Left ventricle myocardium superior (tissue), 1 donor: ENCODE measurements around the gene C1orf52. TPM values are rescaled to one million over a fixed set of nuclear protein-coding genes. Genes with fewer than 3 reads are reported as not detected.
"Not testable (repeated sequence)": the region's sequence is repeated elsewhere in the genome, so short reads cannot be mapped to it uniquely, and the experiment has no call there.

Source experiments
- ATAC-seq: fragments of 200-7000 bp; cut with Tn5 transposase; one replicate; pipeline ENCODE4 v1.9.1; 2020; ENCODE audit warnings: mild to moderate bottlenecking, moderate library complexity
- DNase-seq: peaks from one replicate; pipeline ENCODE4 v3.0.0-alpha.2; 2020
- intact Hi-C: fragments of 100-400 bp; cut with micrococcal nuclease; formaldehyde crosslinking; loops from one replicate; pipeline ENCODE4 v1.11.0; 2022
- total RNA-seq: library from RNA; stranded (reverse); fragmentation: NEBNext Ultra II Directional; extraction: Animal tissue kit (Norgen Biotek cat#: 25700); gene quantifications from one replicate; pipeline ENCODE4 v1.2.1, GENCODE V29; 2021
- donor health status: DM: no; HTN: yes; CAD: no; lungs with severe emphysema.

Gene C1orf52
- total RNA-seq, 1 donor from 2014 or later: 18.7 TPM

- ATAC-seq (no peak), DNase-seq (no peak)
- intact Hi-C loops: no loop called here
These were observed 21.2 kb upstream of the C1orf52 start for GRCh38 chr1:85280636-85281035.

- intact Hi-C loops: no loop called here
- ATAC-seq (no peak), DNase-seq (no peak)
These were observed 20.1 kb upstream of the C1orf52 start for GRCh38 chr1:85279458-85280080.

- ATAC-seq: no peak
- intact Hi-C loops: no loop called here
- DNase-seq: no peak
These were observed 19.4 kb upstream of the C1orf52 start for GRCh38 chr1:85278853-85279314.

- DNase-seq (no peak), ATAC-seq (no peak)
- intact Hi-C loops: no loop called here
These were observed 18.3 kb upstream of the C1orf52 start for GRCh38 chr1:85277802-85278201.

- ATAC-seq: no peak
- no peak for DNase-seq
- intact Hi-C loops: no loop called here
These were observed 17.6 kb upstream of the C1orf52 start for GRCh38 chr1:85276978-85277639.

- ATAC-seq (peak; percentile 99), DNase-seq (peak; percentile 100)
- intact Hi-C loops: no loop called here
These were observed 16.9 kb upstream of the C1orf52 start, which contains the start of gene BCL10 for GRCh38 chr1:85276215-85276977. BCL10 (minus strand) TSS chr1:85276632; CDS start chr1:85276352, 280 bp downstream.

- intact Hi-C loops: no loop called here
- ATAC-seq (no peak), DNase-seq (no peak)
These were observed 16.3 kb upstream of the C1orf52 start for GRCh38 chr1:85275701-85276214.

GRCh38 chr1:85274969-85275453 lies 15.5 kb upstream of the C1orf52 start:
- ATAC-seq: no peak
- intact Hi-C loops: no loop called here
- no peak for DNase-seq

GRCh38 chr1:85273397-85273796 lies 13.9 kb upstream of the C1orf52 start:
- intact Hi-C loops: no loop called here
- no peak for DNase-seq
- no peak for ATAC-seq

GRCh38 chr1:85268801-85269585 lies 9.5 kb upstream of the C1orf52 start:
- ATAC-seq: peak; percentile 17
- DNase-seq: no peak
- intact Hi-C loops: no loop called here

- intact Hi-C loops: no loop called here
- ATAC-seq (no peak), DNase-seq (no peak)
These were observed 7.9 kb upstream of the C1orf52 start for GRCh38 chr1:85267313-85267712.

GRCh38 chr1:85264150-85264549 lies 4.7 kb upstream of the C1orf52 start:
- intact Hi-C loops: no loop called here
- no peak for ATAC-seq
- no peak for DNase-seq

GRCh38 chr1:85262985-85263384 lies 3.5 kb upstream of the C1orf52 start:
- DNase-seq (no peak), ATAC-seq (no peak)
- intact Hi-C loops: no loop called here

GRCh38 chr1:85259912-85260274 lies 431 bp upstream of the C1orf52 start:
- intact Hi-C loops: loop anchor here (5.0 kb wide), 1 partner anchor 313 kb away; no protein-coding TSS in a partner anchor
- ATAC-seq (peak; percentile 76), DNase-seq (no peak)

GRCh38 chr1:85258536-85259117 lies 835 bp downstream of the C1orf52 start:
- DNase-seq (no peak), ATAC-seq (no peak)
- intact Hi-C loops: loop anchor here (5.0 kb wide), 1 partner anchor 311 kb away; no protein-coding TSS in a partner anchor

GRCh38 chr1:85249042-85249441 lies 10.4 kb downstream of the C1orf52 start:
- DNase-seq, intact Hi-C loops, ATAC-seq: not testable (repeated sequence)

- DNase-seq (no peak), ATAC-seq (no peak)
- intact Hi-C loops: no loop called here
These were observed 13.6 kb downstream of the C1orf52 start for GRCh38 chr1:85245891-85246290.

GRCh38 chr1:85245456-85245855 lies 14.0 kb downstream of the C1orf52 start:
- no peak for ATAC-seq
- no peak for DNase-seq
- intact Hi-C loops: no loop called here
